Pancreas (tissue), 10 donors: ENCODE measurements around the gene BLOC1S1. TPM values are rescaled to one million over a fixed set of nuclear protein-coding genes. Genes with fewer than 3 reads are reported as not detected.
A peak's percentile ranks its signal among the peaks of the same experiment; 100 is the strongest.

Experiments used
- ATAC-seq, 4 donors: fragments of 200-7000 bp; cut with Tn5 transposase; one replicate each; pipeline versions ENCODE4 v1.8.0 to v1.9.1; 2020; ENCODE audit warnings: mild to moderate bottlenecking in 4 of 4, moderate library complexity in 4 of 4
- DNase-seq, 6 donors: peaks; one replicate each; pipeline ENCODE4 v3.0.0-alpha.2; 2020
- FAIRE-seq: peaks from 2 replicates; lab custom pipeline; 2012; peaks lifted over from hg19 to GRCh38; lab: Jason Lieb, UNC
- H3K27ac ChIP-seq, 4 donors: fragments of 200-600 bp; sonication (generic); 1 replicate in 3 of 4; 2 replicates in 1 of 4; pipeline versions ENCODE4 v1.5.0 to v1.8.0; 2020
- H3K27me3 ChIP-seq, 4 donors: fragments of 200-600 bp; one replicate each; pipeline ENCODE4 v1.8.0; 2021
- H3K36me3 ChIP-seq, 3 donors: fragments of 200-600 bp; sonication (generic) in 1 of 3; one replicate each; pipeline versions ENCODE4 v1.5.0 to v1.8.0; 2020 to 2021
- H3K4me1 ChIP-seq, 3 donors: fragments of 200-600 bp; one replicate each; pipeline ENCODE4 v1.8.0; 2021
- H3K4me3 ChIP-seq, 4 donors: fragments of 200-600 bp; sonication (generic) in 2 of 4; one replicate each; pipeline versions ENCODE4 v1.5.0 to v1.8.0; 2020 to 2021
- H3K9me3 ChIP-seq, 4 donors: fragments of 200-600 bp; one replicate each; pipeline ENCODE4 v1.8.0; 2021
- WGBS, 2 donors: extraction: QIAGEN DNeasy Blood & Tissue Kit; methylation state at CpG; one replicate each; pipeline ENCODE4 v1.1.7; 2013; 5-methylcytosine and 5-hydroxymethylcytosine counted together
- intact Hi-C, 3 donors: fragments of 100-400 bp; cut with DNase I; formaldehyde crosslinking; loops; one replicate each; pipeline versions ENCODE4 v1.11.1 to v1.14.2; 2022
- polyA plus RNA-seq, 2 donors: library from polyadenylated mRNA; stranded (reverse); fragments of 200-250 nt; gene quantifications; one replicate each; pipeline ENCODE4 v1.2.3, GENCODE V29; 2013
- total RNA-seq, 6 donors: library from RNA; stranded (reverse); fragmentation: NEBNext Ultra II Directional in 4 of 6; extraction: Animal tissue kit (Norgen Biotek cat#: 25700) in 4 of 6; gene quantifications; one replicate each; pipeline versions ENCODE4 v1.2.1 to v1.2.4, GENCODE V29; 2021 to 2023
- TF ChIP-seq, protein P1 (sequence below), 4 donors: fragments of 200-600 bp; sonication (generic) in 3 of 4; IDR thresholded peaks; one replicate each; pipeline versions ENCODE4 v1.5.0 to v1.8.0; 2021; ENCODE audit warnings: antibody characterized with exemption in 4 of 4
- donor health status: healthy with polysubstance abuse.
- donor health status: DM: no; HTN: no; CAD: no; lungs with moderate emphysema.
- donor health status: DM: no; HTN: no; CAD: no.
- donor health status: control.
- donor health status: control.
- donor health status: Bipolar disorder and iron deficiency.
- donor health status: DM: yes; HTN: yes; CAD: no.
- donor health status: DM: no; HTN: no; CAD: no.
- donor health status: DM: no; HTN: no; CAD: no.
- donor health status: DM: yes; HTN: yes; CAD: no.

BLOC1S1 gene
- total and polyA plus RNA-seq, 8 donors = 32.5 to 155 (median 47.7) TPM

DNA sequence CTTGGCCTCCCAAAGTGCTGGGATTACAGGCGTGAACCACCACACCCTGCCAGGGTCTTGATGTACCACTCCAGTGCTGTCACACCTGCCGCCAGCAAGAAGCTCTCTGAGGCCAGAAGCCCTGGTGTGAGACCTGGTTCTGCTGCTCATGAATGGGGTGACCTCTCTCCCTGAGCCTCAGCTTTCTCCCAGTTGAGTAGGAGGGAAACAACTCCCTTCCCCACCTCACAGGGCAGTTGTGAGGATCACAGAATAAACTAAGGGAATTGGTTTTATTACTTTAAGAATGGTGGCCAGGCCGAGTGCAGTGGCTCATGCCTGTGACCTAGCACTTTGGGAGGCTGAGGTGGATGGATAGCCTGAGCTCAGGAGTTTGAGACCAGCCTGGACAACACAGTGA is 18.7 kb downstream of the BLOC1S1 start:
- TF ChIP-seq, protein P1, sequence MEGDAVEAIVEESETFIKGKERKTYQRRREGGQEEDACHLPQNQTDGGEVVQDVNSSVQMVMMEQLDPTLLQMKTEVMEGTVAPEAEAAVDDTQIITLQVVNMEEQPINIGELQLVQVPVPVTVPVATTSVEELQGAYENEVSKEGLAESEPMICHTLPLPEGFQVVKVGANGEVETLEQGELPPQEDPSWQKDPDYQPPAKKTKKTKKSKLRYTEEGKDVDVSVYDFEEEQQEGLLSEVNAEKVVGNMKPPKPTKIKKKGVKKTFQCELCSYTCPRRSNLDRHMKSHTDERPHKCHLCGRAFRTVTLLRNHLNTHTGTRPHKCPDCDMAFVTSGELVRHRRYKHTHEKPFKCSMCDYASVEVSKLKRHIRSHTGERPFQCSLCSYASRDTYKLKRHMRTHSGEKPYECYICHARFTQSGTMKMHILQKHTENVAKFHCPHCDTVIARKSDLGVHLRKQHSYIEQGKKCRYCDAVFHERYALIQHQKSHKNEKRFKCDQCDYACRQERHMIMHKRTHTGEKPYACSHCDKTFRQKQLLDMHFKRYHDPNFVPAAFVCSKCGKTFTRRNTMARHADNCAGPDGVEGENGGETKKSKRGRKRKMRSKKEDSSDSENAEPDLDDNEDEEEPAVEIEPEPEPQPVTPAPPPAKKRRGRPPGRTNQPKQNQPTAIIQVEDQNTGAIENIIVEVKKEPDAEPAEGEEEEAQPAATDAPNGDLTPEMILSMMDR (IDR thresholded peaks at IDR 0.05) = no peak
- intact Hi-C loops = loop anchor here in 1 of 3 donors (10.0 kb wide), 1 partner anchor 300 kb away; no protein-coding TSS in a partner anchor
- FAIRE-seq (no peak), ATAC-seq (no peak), DNase-seq (no peak)
- Histone ChIP-seq H3K27me3 (no peaks in the 10 kb centered on the region), H3K9me3 (no peaks in the 10 kb centered on the region), H3K27ac (no peak overlapping the region), H3K36me3 (no peaks in the 10 kb centered on the region), H3K4me3 (no peak overlapping the region), H3K4me1 (peaks cover 0 to 11% (median 10%) of the 10 kb centered on the region in 3 donors)
- 79 to 95% methylated on average over 3 of the region's 3 CpGs for WGBS, 2 donors

DNA sequence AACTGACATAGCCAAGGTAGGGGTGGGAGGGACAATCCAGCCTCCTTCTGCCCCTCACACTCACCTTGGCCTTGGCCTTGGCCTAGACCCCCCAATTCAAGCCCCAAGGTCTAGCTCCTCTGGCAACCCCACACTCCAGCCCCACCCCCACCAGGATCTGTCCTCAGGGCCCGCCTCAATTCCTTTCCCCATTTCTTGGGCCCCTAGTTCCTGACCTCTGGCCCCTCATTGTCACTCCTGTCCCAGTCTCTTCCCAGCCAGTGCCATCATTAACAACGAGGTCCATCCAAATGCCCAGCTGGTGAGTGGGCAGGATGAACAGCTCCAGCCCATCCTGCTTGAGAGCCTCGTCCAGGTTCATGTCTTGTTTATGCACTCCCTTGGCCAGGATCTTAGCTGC is 20.2 kb downstream of the BLOC1S1 start:
- peak in 2 of 6 donors; percentile 15 to 29 for DNase-seq
- intact Hi-C loops = loop anchor here in 2 of 3 donors (5.0 to 10.0 kb wide), 2 partner anchors 206 to 299 kb away; no protein-coding TSS in a partner anchor
- WGBS, 2 donors = 39 to 41% methylated on average over 3 of the region's 3 CpGs
- TF ChIP-seq, protein P1 (IDR thresholded peaks at IDR 0.05) = no peak
- Histone ChIP-seq H3K36me3 (no peaks in the 10 kb centered on the region), H3K4me3 (no peak overlapping the region), H3K27me3 (no peaks in the 10 kb centered on the region), H3K27ac (no peak overlapping the region), H3K9me3 (no peaks in the 10 kb centered on the region), H3K4me1 (peaks cover 0 to 4% (median 0%) of the 10 kb centered on the region in 3 donors)
- no peak for FAIRE-seq
- no peak for ATAC-seq

DNA sequence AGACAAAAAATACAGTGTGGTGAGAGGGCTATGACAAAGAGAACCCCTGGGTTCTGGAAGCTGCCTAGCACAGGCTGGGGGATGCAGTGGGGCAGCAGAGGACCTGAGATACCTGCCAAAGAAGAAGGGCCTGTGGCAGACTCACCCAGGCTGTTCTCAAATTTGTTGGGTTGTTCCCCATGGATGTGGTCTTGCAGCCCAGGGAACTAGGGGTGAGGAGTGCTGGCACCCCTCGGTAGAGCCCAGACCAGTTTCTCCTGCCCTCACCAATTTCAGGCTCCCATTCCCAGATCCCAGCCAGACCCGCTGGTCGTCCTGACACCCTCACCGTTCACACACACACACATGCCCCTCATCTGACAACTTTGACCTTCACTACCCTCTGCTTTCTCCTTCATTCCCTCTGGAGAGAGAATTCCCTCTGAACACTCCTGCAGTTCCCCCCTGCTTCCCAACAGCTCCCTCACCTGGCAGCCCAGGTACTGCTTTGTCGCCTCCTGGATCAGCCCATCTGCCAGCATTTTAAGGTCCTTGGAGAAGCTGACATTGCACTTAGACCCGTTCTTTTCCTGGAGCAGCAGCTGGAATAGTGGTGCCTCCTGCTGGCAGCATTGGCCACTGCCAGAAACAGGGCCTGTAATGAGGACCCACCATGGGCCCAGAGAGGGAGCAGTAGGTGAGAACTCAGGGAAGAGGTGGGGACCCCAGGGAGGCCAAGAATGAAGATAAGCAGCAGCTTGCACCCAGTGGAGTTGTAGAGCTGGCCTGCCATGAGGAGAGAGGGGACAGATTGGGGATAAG is 21.1 kb downstream of the BLOC1S1 start:
- FAIRE-seq (no peak), ATAC-seq (peak; percentile 82 to 86 (median 84)), DNase-seq (peak; percentile 81 to 89 (median 84))
- no peaks in the 10 kb centered on the region for H3K9me3 ChIP-seq
- no peak overlapping the region for H3K4me3 ChIP-seq
- TF ChIP-seq, protein P1 (IDR thresholded peaks at IDR 0.05) = peak; percentile 67 to 76 (median 74)
- no peaks in the 10 kb centered on the region for H3K36me3 ChIP-seq
- intact Hi-C loops = loop anchor here in 2 of 3 donors (5.0 to 10.0 kb wide), 2 partner anchors 205 to 298 kb away; no protein-coding TSS in a partner anchor
- H3K27me3 ChIP-seq = no peaks in the 10 kb centered on the region
- H3K4me1 ChIP-seq = peaks cover 0 to 4% (median 0%) of the 10 kb centered on the region in 3 donors
- H3K27ac ChIP-seq = no peak overlapping the region
- 17 to 18% methylated on average over 6 of the region's 6 CpGs for WGBS, 2 donors

DNA sequence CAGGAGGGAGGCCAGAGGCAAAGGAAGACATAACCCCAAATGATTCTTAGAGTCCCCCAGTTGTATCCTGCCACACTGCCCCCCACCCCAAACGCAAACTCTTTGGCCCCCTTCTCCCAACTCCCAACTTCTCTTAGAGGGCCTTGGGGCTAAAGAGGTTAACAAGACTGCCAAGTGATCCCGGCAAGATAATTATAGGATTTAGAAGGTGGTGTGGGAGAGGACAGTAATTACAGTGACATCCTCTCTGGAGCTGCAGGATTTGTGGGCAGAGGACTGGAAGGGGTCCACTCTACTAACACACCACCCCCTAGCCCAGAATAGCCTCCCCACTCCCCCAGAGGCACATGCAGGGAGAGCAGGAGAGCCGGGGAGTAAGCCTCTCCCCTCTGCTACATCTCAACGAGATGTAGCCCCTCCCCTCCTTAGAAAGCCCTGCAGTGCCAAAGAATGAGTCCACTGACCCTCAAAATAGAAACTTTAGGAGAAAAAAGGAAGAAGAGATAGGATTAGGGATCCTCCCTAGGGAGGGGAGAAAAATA is 21.8 kb downstream of the BLOC1S1 start:
- ATAC-seq = peak in 2 of 4 donors; percentile 1 to 4
- peak in 1 of 6 donors; percentile 20 for DNase-seq
- TF ChIP-seq, protein P1 (IDR thresholded peaks at IDR 0.05) = no peak
- Histone ChIP-seq H3K27me3 (no peaks in the 10 kb centered on the region), H3K36me3 (no peaks in the 10 kb centered on the region), H3K4me3 (peak overlapping the region in 1 of 4 donors; percentile 45), H3K27ac (peak overlapping the region; percentile 26 to 78 (median 52)), H3K9me3 (no peaks in the 10 kb centered on the region), H3K4me1 (peaks cover 0 to 4% (median 0%) of the 10 kb centered on the region in 3 donors)
- 11 to 12% methylated on average over 4 of the region's 4 CpGs for WGBS, 2 donors
- intact Hi-C loops = loop anchor here in 2 of 3 donors (5.0 to 10.0 kb wide), 2 partner anchors 205 to 297 kb away; no protein-coding TSS in a partner anchor
- FAIRE-seq = no peak
